ENCODE measurements around the gene WFIKKN2.

Gene WFIKKN2

DNA sequence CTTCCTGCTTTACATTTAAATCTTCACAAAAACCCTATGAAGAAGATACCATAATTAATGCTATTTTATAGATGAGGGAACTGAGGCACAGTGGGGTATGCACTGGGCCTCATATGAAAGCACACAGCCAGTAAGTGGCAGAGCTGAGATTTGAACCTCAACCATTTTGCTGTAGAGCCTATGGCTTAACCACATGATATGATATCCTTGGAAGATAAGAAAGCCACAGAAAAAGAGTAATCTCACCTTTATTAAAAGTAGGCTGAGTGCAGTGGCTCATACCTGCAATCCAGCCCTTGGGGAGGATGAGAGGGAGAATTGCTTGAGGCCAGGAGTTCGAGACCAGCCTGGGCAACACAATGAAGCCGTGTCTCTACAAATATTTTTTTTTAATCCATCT, 45.8 kb downstream of the WFIKKN2 start:
- no peak for DNase-seq

DNA sequence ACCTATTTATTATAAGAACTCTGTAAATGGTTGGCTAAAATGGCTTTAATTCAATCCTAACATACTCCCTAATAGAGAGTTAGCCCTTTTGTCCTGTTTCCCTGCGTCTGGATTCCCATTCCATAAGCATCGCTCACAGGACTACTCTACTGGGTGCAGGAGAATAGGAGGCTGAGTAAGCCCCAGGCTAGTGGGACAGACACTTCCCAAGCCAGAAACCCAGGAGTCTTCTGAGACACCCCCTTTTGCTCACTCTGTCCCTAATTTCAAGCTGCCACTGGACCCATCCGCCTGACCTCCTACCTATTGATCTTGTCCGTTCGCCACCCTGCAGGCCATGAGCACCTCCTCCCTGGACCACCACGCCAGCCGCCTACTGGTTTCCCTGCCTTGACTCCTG, 47.5 kb downstream of the WFIKKN2 start:
- DNase-seq, result no peak

DNA sequence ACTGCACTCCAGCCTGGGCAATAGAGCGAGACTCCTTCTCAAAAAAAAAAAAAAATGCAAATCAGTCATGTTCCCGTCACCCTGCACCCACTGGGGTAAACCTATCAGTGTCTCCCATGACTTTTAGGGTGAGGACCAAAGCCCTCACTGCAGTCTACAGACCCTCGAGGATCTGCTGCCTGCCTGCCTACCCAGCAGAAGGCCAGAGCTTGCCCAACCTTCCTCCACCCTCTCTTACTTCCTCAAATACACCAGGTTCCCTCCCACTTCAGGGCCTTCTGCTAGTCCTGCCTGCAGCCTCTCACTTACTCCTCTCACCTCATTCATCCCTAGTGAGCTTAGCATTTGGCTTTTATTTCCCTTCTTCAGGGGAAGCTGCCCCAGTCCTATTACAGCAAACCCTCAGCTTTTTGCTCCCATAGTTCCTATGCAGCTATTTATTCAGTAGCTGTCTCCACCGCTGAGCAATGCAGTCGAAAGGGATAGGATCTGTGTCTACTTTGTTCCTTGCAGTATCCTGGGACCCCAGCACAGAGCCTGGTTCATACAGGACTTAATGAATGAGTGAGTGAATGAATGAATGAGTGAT, 48.6 kb downstream of the WFIKKN2 start:
- no peak for DNase-seq

DNA sequence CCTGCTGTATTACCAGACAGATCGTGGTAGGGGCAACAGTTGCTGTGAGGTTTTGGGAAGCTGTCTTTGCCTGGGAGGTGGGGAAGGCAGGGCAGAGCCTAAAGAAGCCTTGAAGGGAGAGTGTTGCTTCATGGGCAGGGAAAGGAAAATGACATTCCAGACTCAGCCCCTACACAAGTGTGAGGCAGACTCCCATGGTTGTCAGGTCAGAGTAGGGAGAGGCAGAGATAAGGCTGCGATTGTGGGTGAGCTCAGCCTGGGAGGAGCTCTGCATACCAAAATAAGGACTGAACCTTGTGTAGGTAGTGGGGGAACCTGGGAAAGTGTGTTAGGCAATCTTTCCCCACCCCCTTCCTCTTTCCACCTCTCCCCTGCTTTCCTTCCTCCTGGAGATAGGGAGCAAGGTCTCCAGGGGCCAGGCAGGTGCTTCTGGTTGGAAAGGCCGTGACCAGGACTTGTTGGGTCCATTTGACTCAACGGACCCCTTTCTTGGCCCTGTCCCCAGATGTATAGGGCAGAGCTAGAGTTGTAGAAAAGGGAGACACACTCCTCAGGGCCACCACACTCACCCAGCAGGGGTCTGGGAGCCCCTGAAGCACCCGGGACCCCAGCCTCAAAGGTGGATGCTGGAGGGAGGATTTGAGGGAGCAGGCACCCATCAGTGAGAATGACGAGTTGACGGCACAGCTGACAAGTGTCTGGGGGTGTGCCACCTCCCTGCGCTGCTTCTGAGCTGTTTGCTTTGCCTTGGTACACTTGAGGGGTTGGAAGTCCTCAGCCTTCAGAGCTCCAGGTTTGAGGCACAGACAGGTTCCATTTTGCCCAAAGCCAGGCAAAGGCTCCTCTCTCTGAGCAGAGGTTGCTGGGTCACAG, 49.3 kb downstream of the WFIKKN2 start:
- no peak for DNase-seq

DNA sequence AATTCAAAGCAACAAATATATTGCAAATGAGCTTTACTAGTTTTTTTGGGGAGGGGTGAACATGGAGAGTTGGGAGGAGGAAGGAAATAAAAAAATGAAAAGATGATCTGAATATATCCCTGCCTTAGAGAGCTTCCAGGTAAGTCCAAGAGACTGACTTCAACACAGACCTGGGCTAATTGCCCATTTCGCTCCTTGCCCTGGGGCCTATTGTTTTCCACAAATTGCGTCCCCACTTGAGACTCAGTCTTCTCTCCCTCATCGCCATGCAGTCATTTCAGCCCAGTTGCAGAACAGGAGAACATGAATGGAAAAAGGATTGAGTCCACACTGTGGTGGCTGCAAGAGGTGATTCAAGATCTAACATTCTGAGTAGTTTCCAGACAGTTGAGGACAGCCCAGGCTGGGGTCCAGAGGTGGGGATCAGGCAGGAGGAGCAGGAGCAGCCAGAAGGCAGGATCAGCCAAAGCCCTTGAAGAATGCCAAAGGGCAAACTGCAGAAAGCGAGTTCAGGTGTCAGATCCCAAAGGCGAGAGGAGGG, 52.4 kb downstream of the WFIKKN2 start:
- DNase-seq, result no peak

DNA sequence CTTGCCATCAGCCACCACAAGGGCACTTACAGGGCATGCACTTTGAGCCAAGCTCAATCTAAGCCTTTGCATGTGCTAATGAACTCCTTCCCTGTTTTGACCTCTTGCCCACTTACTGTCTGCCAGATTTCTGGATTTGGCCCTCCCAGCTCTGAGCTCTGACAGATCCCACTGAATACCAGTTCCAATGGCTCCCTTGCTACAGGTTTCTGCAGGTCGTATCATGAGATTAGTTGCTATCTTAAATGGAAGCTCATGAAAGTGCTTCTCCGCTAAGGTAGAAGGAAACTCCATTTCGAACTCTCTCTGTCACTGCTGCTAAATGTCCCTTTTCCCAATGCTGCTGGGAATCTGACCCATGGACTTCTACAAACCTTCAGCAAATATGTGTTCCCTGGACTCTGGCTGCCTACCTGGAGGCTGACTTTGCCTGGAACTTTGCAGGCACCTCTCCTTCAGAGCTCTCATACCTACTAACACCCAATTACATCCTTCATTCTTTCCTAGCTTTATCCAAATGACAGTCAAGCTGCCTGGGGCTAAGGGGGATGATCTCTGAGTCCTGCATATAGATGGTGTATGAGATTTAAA, 54.2 kb downstream of the WFIKKN2 start:
- DNase-seq, result no peak

DNA sequence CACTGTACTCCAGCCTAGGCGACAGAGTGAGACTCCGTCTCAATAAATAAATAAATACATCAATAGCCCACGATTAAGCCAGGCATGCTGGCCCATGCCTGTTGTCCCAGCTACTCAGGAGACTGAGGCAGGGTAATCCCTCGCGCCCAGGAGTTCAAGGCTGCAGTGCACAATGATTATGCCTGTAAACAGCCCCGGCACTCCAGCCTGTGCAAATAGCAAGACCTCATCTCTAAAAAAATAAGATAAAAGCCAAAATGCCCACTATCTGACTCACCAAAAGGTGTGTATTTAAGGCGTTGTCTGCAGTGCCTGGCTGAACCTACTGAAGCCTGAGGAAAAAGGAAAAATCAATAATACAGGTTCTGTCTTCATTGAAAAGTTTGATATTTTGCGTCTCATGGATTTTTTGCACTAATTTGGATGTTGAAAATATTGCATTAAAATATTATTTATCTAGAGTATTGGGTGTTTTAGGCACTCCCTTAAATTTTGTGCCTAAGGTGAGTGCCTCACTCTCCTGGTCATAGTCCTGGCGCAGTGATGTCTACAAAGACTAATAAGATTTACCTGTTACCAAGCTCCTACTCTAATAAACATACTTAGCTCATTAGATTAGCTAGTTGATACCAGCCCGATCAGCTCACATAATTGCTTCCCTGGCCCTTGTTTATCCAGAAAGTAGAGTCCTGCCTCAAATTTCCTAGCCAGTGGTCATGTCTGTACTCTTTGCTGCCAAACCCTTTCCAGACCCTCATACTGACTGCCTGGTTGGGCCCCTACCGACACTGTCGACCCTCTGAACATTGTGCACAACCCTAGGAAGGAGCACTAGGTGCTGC, 55.5 kb downstream of the WFIKKN2 start:
- no peak for DNase-seq

DNA sequence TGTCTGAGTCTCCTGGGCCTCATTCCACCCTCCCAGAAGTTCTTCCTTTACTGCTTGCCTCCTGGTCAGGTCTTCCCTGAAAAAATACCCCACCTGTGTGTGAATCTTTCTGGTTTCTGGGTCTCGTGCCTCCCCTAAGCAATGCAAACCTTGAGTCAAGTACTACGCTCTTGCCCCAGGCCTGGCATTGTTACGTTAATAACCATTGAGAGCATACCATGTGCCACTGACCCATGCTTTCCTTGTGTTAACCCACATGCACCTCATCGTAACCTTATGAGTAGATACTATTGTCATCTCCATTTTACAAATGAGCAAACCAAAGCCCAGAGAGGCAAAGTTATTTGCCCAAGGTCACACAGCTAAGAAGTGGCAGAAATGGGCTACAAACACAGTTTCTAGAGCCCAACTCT, 56.2 kb downstream of the WFIKKN2 start:
- DNase-seq, result no peak
